Nephron progenitor cell (in vitro differentiated cells): ENCODE measurements around the gene AGXT.

Source experiments
- DNase-seq: peaks from one replicate; pipeline ENCODE4 v3.0.0; 2021
- H3K27ac Mint-ChIP-seq: 2 replicates; pipeline ENCODE4 v1.8.0; 2021; ENCODE audit warnings: mild to moderate bottlenecking, moderate library complexity, mixed read lengths
- H3K27me3 Mint-ChIP-seq: 2 replicates; pipeline ENCODE4 v1.8.0; 2021; ENCODE audit warnings: mild to moderate bottlenecking, low read depth, mixed read lengths; ENCODE audit not compliant: poor library complexity
- H3K36me3 Mint-ChIP-seq: 2 replicates; pipeline ENCODE4 v1.8.0; 2021; ENCODE audit warnings: low read depth, mixed read lengths
- H3K4me1 Mint-ChIP-seq: 2 replicates; pipeline ENCODE4 v1.8.0; 2021; ENCODE audit warnings: mixed read lengths
- H3K4me3 Mint-ChIP-seq: 2 replicates; pipeline ENCODE4 v1.8.0; 2021; ENCODE audit warnings: mild to moderate bottlenecking, moderate library complexity, mixed read lengths
- H3K9me3 Mint-ChIP-seq: 2 replicates; pipeline ENCODE4 v1.8.0; 2021; ENCODE audit warnings: mild to moderate bottlenecking, moderate library complexity, mixed read lengths
- TF ChIP-seq, protein P1 (sequence below): fragments of 200-600 bp; sonication (generic); IDR thresholded peaks from 2 replicates; pipeline ENCODE4 v1.5.0; 2021; ENCODE audit warnings: antibody characterized with exemption

The AGXT gene

GRCh38 chr2:240915526-240916341 lies 47.1 kb downstream of the AGXT start:
- TF ChIP-seq, protein P1, sequence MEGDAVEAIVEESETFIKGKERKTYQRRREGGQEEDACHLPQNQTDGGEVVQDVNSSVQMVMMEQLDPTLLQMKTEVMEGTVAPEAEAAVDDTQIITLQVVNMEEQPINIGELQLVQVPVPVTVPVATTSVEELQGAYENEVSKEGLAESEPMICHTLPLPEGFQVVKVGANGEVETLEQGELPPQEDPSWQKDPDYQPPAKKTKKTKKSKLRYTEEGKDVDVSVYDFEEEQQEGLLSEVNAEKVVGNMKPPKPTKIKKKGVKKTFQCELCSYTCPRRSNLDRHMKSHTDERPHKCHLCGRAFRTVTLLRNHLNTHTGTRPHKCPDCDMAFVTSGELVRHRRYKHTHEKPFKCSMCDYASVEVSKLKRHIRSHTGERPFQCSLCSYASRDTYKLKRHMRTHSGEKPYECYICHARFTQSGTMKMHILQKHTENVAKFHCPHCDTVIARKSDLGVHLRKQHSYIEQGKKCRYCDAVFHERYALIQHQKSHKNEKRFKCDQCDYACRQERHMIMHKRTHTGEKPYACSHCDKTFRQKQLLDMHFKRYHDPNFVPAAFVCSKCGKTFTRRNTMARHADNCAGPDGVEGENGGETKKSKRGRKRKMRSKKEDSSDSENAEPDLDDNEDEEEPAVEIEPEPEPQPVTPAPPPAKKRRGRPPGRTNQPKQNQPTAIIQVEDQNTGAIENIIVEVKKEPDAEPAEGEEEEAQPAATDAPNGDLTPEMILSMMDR = no peak
- Mint-ChIP-seq H3K4me3 (peak overlapping the region; percentile 57), H3K27me3 (peaks cover 32% of the 10 kb centered on the region), H3K27ac (no peak overlapping the region), H3K36me3 (no peaks in the 10 kb centered on the region), H3K4me1 (peaks cover 10% of the 10 kb centered on the region), H3K9me3 (no peaks in the 10 kb centered on the region)
- peak; percentile 57 for DNase-seq

DNA sequence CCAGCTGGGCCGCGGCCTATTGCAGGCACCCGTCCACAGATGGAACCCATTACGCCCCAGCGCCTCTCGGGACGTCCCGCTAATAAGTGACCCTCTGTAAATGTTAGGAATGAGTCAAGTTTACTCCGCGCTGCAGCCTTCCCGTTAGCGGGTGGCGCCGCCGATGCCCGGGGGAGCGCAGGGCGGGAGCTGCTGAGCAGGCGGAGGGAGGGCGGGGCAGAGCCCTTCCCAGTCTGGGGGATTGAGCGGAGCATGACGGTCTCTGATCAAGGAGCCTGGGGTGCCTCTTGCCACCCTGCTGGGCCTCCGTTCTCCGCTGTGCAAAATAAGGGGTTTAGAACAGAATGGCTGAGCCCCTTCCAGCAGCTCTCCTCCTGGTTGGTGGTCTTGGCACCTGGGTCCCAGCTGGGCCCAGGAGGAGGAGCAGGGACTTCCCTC lies 48.0 kb downstream of the AGXT start:
- peak overlapping the region; percentile 8 for H3K4me3 Mint-ChIP-seq

GRCh38 chr2:240917009-240917683 lies 48.5 kb downstream of the AGXT start:
- Mint-ChIP-seq H3K9me3 (no peaks in the 10 kb centered on the region), H3K4me3 (no peak overlapping the region), H3K27ac (no peak overlapping the region), H3K4me1 (peaks cover 10% of the 10 kb centered on the region), H3K27me3 (peaks cover 22% of the 10 kb centered on the region), H3K36me3 (no peaks in the 10 kb centered on the region)
- TF ChIP-seq, protein P1 = no peak
- DNase-seq = no peak

More for the DNA sequence above, 48.0 kb downstream of the AGXT start:
- Mint-ChIP-seq H3K4me1 (peaks cover 10% of the 10 kb centered on the region), H3K27ac (no peak overlapping the region), H3K36me3 (no peaks in the 10 kb centered on the region), H3K27me3 (peaks cover 28% of the 10 kb centered on the region), H3K9me3 (no peaks in the 10 kb centered on the region)
- TF ChIP-seq, protein P1 = no peak
- peak; percentile 74 for DNase-seq

GRCh38 chr2:240917684-240918257 lies 49.1 kb downstream of the AGXT start:
- DNase-seq = peak; percentile 8
- Mint-ChIP-seq H3K27ac (no peak overlapping the region), H3K9me3 (no peaks in the 10 kb centered on the region), H3K36me3 (no peaks in the 10 kb centered on the region), H3K4me1 (peaks cover 10% of the 10 kb centered on the region), H3K4me3 (no peak overlapping the region), H3K27me3 (peaks cover 16% of the 10 kb centered on the region)
- TF ChIP-seq, protein P1 = no peak

DNA sequence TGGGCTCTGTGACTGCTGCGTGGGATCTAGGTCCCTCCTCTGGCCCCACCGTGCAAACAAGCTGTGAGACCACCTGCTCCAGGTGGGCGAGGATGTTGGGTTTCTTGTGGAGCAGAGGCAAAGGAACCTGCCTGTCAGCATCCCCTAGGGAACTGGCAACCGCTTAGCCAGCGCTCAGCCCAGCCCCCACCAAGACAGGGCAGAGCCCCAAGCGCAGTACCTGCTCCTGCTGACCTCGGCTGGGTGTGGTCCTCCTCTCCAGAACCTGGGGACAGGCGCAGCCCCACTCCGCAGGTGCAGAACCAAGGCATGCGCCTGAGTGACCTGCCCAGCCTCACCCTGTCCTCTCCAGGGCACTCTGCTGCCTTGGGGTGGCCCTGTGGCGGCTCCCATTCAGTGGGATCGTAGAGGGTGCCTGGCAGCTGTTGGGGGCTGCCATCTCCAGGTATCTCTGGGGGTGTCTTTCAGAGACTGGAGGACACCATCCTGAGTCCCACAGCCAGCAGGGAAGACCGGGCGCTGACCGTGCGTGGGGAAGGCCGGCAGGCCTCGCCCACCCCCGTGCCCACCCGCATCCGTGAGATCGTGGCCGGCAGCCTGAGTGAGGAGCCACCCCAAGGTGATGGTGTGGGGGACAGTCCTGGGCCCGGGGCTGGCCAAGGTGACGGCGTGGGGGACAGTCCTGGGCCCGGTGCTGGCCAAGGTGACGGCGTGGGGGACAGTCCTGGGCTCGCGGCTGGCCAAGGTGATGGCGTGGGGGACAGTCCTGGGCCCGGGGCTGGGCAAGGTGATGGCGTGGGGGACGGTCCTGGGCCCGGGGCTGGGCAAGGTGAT lies 49.9 kb downstream of the AGXT start:
- peaks cover 10% of the 10 kb centered on the region for H3K4me1 Mint-ChIP-seq
- no peak overlapping the region for H3K27ac Mint-ChIP-seq
- no peaks in the 10 kb centered on the region for H3K36me3 Mint-ChIP-seq
- DNase-seq = peak; percentile 1
- TF ChIP-seq, protein P1 = no peak
- no peaks in the 10 kb centered on the region for H3K9me3 Mint-ChIP-seq
- no peak overlapping the region for H3K4me3 Mint-ChIP-seq
- peaks cover 14% of the 10 kb centered on the region for H3K27me3 Mint-ChIP-seq
